ENCODE data around the gene SORCS2.

Gene SORCS2

GRCh38 chr4:7192252-7193029, at the start of gene SORCS2:
TSS of gene SORCS2 (plus strand) at chr4:7192538.
- DNase-seq: peak; percentile 51 to 68

- DNase-seq: no peak
Measured at GRCh38 chr4:7144374-7145290, 47.7 kb upstream of the SORCS2 start.

- DNase-seq: no peak
Measured at GRCh38 chr4:7145291-7145934, 46.9 kb upstream of the SORCS2 start.

- DNase-seq: no peak
Measured at GRCh38 chr4:7146059-7146785, 46.1 kb upstream of the SORCS2 start.

GRCh38 chr4:7146786-7147115, 45.6 kb upstream of the SORCS2 start:
- DNase-seq: no peak

- DNase-seq: no peak
Measured at GRCh38 chr4:7147261-7147660, 45.1 kb upstream of the SORCS2 start.

- no peak for DNase-seq
Measured at GRCh38 chr4:7147661-7148310, 44.6 kb upstream of the SORCS2 start.

- DNase-seq: no peak
Measured at GRCh38 chr4:7148337-7148736, 44.0 kb upstream of the SORCS2 start.

GRCh38 chr4:7150036-7150635, 42.2 kb upstream of the SORCS2 start:
- DNase-seq: no peak

GRCh38 chr4:7151668-7152227, 40.6 kb upstream of the SORCS2 start:
- DNase-seq: no peak

GRCh38 chr4:7153711-7154110, 38.6 kb upstream of the SORCS2 start:
- no peak for DNase-seq

GRCh38 chr4:7154351-7154981, 37.9 kb upstream of the SORCS2 start:
- no peak for DNase-seq

- DNase-seq: no peak
Measured at GRCh38 chr4:7155590-7156071, 36.7 kb upstream of the SORCS2 start.

GRCh38 chr4:7156328-7156727, 36.0 kb upstream of the SORCS2 start:
- DNase-seq: no peak

GRCh38 chr4:7156761-7157488, 35.4 kb upstream of the SORCS2 start:
- DNase-seq: peak in 1 of 2 donors; percentile 16

GRCh38 chr4:7157666-7158065, 34.7 kb upstream of the SORCS2 start:
- DNase-seq: no peak

- no peak for DNase-seq
Measured at GRCh38 chr4:7158081-7158750, 34.1 kb upstream of the SORCS2 start.

- DNase-seq: no peak
Measured at GRCh38 chr4:7158991-7159390, 33.3 kb upstream of the SORCS2 start.

- DNase-seq: no peak
Measured at GRCh38 chr4:7159923-7160322, 32.4 kb upstream of the SORCS2 start.

- peak; percentile 16 to 60 for DNase-seq
Measured at GRCh38 chr4:7160439-7160838, 31.9 kb upstream of the SORCS2 start.
